Nephron progenitor cell (in vitro differentiated cells): Measurements from ENCODE around the gene FYN.
A peak's percentile ranks its signal among the peaks of the same experiment; 100 is the strongest.

Source experiments
- DNase-seq: peaks from one replicate; pipeline ENCODE4 v3.0.0; 2021
- H3K27ac Mint-ChIP-seq: 2 replicates; pipeline ENCODE4 v1.8.0; 2021; ENCODE audit warnings: mild to moderate bottlenecking, moderate library complexity, mixed read lengths
- H3K27me3 Mint-ChIP-seq: 2 replicates; pipeline ENCODE4 v1.8.0; 2021; ENCODE audit warnings: mild to moderate bottlenecking, low read depth, mixed read lengths; ENCODE audit not compliant: poor library complexity
- H3K36me3 Mint-ChIP-seq: 2 replicates; pipeline ENCODE4 v1.8.0; 2021; ENCODE audit warnings: low read depth, mixed read lengths
- H3K4me1 Mint-ChIP-seq: 2 replicates; pipeline ENCODE4 v1.8.0; 2021; ENCODE audit warnings: mixed read lengths
- H3K4me3 Mint-ChIP-seq: 2 replicates; pipeline ENCODE4 v1.8.0; 2021; ENCODE audit warnings: mild to moderate bottlenecking, moderate library complexity, mixed read lengths
- H3K9me3 Mint-ChIP-seq: 2 replicates; pipeline ENCODE4 v1.8.0; 2021; ENCODE audit warnings: mild to moderate bottlenecking, moderate library complexity, mixed read lengths
- TF ChIP-seq, protein P1 (sequence below): fragments of 200-600 bp; sonication (generic); IDR thresholded peaks from 2 replicates; pipeline ENCODE4 v1.5.0; 2021; ENCODE audit warnings: antibody characterized with exemption

The FYN gene

DNA sequence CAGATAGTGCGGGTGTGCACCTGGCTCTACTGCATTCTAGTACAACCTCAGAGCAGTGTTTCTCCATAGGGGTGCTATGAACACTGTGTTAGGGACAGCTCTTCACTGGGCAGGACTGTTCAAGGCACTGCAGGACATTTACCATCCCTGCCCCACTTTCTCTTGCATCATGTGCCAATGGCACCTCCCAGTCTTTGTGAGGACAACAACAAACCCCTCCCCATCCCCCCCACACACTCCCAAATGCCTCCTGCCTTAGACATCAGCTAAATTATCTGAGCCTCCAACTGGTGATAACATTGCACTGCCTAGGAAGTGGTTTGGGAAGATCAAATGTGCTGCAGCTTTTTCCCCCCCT is 98.9 kb downstream of the FYN start:
- no peaks in the 10 kb centered on the region for H3K9me3 Mint-ChIP-seq
- H3K4me3 Mint-ChIP-seq = no peak overlapping the region
- TF ChIP-seq, protein P1, sequence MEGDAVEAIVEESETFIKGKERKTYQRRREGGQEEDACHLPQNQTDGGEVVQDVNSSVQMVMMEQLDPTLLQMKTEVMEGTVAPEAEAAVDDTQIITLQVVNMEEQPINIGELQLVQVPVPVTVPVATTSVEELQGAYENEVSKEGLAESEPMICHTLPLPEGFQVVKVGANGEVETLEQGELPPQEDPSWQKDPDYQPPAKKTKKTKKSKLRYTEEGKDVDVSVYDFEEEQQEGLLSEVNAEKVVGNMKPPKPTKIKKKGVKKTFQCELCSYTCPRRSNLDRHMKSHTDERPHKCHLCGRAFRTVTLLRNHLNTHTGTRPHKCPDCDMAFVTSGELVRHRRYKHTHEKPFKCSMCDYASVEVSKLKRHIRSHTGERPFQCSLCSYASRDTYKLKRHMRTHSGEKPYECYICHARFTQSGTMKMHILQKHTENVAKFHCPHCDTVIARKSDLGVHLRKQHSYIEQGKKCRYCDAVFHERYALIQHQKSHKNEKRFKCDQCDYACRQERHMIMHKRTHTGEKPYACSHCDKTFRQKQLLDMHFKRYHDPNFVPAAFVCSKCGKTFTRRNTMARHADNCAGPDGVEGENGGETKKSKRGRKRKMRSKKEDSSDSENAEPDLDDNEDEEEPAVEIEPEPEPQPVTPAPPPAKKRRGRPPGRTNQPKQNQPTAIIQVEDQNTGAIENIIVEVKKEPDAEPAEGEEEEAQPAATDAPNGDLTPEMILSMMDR = no peak
- peaks cover 18% of the 10 kb centered on the region for H3K36me3 Mint-ChIP-seq
- H3K4me1 Mint-ChIP-seq = peaks cover 70% of the 10 kb centered on the region
- no peak for DNase-seq
- no peaks in the 10 kb centered on the region for H3K27me3 Mint-ChIP-seq
- H3K27ac Mint-ChIP-seq = no peak overlapping the region

DNA sequence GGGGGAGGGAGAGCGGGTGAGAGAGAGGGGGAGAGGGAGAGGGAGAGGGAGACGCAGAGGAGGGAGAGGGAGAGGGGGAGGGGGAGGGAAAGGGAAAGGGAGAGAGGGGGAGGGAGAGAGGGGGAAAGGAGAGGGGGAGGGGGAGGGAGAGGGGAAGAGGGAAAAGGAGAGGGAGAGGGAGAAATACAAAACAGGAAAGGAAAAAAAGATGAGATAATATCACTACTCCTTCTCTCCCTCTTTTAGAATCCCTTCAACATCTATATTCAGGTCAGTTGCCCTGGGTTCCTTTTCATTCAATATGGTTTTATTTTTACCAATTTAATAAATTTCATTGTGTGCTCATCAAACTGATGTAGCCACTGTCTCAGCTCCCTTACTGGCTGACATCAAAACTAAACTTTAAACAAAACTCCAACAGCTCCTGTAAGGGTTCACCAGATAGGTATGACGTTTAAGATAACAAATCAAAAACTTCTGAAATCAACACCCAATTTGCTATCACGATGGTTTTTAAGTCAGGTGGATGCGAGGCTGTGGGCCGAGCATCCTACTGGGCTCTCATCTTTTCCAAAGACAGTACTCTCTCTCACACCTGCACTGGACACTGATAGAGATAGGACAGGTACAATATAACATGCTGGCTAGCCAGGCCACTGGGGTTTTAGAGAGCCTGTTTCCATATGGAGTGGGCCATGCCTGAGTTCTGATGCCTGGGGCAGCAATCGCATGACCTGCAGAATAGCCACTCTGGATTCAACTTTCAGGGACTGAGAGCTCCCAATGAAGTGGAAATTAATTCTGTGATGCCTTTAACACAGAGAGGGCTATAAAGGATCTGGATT is 99.5 kb downstream of the FYN start:
- TF ChIP-seq, protein P1 = no peak

DNA sequence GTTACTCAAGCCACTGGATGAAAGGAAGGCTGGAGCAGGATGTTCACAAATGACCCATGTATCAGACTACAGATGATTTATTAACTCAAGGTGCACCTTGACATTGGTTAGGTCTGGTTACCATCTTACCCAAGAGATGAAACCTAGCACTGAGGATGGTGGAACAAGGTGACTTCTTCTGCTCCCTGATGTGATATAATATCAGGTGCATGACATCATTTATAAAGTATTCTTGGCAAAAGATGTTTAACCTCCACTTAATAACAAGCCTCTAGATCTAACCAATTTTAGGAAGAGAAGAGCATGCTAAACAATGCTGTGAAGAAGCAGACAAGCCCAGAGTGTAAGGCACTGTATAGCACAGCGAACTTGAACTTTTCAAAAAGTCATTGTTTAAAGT is 100.9 kb downstream of the FYN start:
- Mint-ChIP-seq H3K4me3 (no peak overlapping the region), H3K27ac (no peak overlapping the region), H3K27me3 (no peaks in the 10 kb centered on the region), H3K36me3 (peaks cover 12% of the 10 kb centered on the region), H3K4me1 (peaks cover 56% of the 10 kb centered on the region), H3K9me3 (no peaks in the 10 kb centered on the region)
- no peak for DNase-seq
- TF ChIP-seq, protein P1 = no peak

More for the DNA sequence above, 99.5 kb downstream of the FYN start:
- Mint-ChIP-seq H3K27ac (no peak overlapping the region), H3K27me3 (no peaks in the 10 kb centered on the region), H3K4me1 (peaks cover 69% of the 10 kb centered on the region), H3K9me3 (no peaks in the 10 kb centered on the region), H3K36me3 (peaks cover 18% of the 10 kb centered on the region), H3K4me3 (no peak overlapping the region)
- DNase-seq = no peak

DNA sequence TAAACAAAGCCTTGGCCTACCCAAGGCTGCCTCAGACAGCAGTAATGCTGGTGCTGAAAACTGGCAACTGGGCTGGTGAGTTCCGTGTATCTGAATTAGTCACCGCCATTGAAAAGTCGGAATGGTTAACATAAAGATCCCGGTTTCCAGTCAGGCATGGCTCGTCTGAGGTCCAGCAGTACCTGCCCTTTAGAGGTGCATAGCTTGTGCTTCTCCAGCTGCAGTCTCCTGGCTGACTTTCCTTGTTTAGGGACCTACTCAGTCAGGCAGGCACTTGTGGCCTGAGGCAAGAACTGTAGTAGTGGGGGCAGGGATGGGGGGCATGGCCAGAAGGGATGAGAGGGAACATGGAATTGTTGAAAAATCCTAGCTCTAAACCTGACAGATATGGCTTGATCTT is 101.6 kb downstream of the FYN start:
- TF ChIP-seq, protein P1 = no peak
- peaks cover 13% of the 10 kb centered on the region for H3K36me3 Mint-ChIP-seq
- peak overlapping the region; percentile 87 for H3K27ac Mint-ChIP-seq
- H3K4me3 Mint-ChIP-seq = peak overlapping the region; percentile 5
- peaks cover 1% of the 10 kb centered on the region for H3K27me3 Mint-ChIP-seq
- no peaks in the 10 kb centered on the region for H3K9me3 Mint-ChIP-seq
- peaks cover 51% of the 10 kb centered on the region for H3K4me1 Mint-ChIP-seq
- no peak for DNase-seq

DNA sequence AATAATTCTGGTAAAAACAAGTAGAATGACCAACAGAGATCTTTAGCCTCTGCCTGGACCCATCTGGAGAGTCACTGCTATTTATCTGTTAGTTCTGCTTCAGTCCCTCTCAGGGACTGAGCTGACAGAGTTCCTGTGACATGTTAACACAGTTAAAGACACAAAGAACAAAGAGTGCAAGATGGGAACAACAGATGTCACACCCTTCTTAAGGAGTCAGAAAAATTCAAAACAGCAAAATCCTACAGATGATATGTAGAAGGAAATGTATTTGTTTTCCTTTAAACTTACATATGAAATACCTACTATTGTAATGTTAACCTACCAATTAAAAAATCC is 102.2 kb downstream of the FYN start:
- H3K36me3 Mint-ChIP-seq = peaks cover 18% of the 10 kb centered on the region
- TF ChIP-seq, protein P1 = no peak
- peaks cover 51% of the 10 kb centered on the region for H3K4me1 Mint-ChIP-seq
- no peaks in the 10 kb centered on the region for H3K9me3 Mint-ChIP-seq
- DNase-seq = no peak
- H3K27ac Mint-ChIP-seq = peak overlapping the region; percentile 87
- no peak overlapping the region for H3K4me3 Mint-ChIP-seq
- H3K27me3 Mint-ChIP-seq = peaks cover 4% of the 10 kb centered on the region
